B cell (primary cell): Measurements from ENCODE around the gene CNOT4. TPM values are rescaled to one million over a fixed set of nuclear protein-coding genes. Genes with fewer than 3 reads are reported as not detected.

Experiments used
- ATAC-seq: fragments of 200-7000 bp; cut with Tn5 transposase; one replicate; pipeline ENCODE4 v1.10.0; 2021; ENCODE audit warnings: low read depth, mild to moderate bottlenecking, moderate number of reproducible peaks, moderate library complexity
- CTCF ChIA-PET: fragments of 350-600 bp; sonication (Branson Sonifier 250); formaldehyde crosslinking; loops from one replicate; lab custom pipeline; 2021; ENCODE audit warnings: antibody characterized with exemption, inconsistent platforms; lab: Charles Lee
- POLR2A ChIA-PET: fragments of 350-600 bp; sonication (Branson Sonifier 250); formaldehyde crosslinking; loops from one replicate; lab custom pipeline; 2021; ENCODE audit warnings: antibody characterized with exemption; lab: Charles Lee
- DNase-seq: peaks from one replicate; pipeline ENCODE4 v3.0.0; 2013
- H2AFZ ChIP-seq: 2 replicates; pipeline ENCODE4 v1.6.1; 2012; ENCODE audit warnings: mild to moderate bottlenecking, low read depth, low read length; ENCODE audit not compliant: insufficient read depth, poor library complexity, severe bottlenecking
- H3K27ac ChIP-seq, 2 donors: 1 replicate in 1 of 2; 2 replicates in 1 of 2; pipeline ENCODE4 v1.5.1; 2012 to 2013; ENCODE audit warnings: low read length in 2 of 2, mild to moderate bottlenecking in 2 of 2, moderate library complexity in 1 of 2
- H3K27me3 ChIP-seq, 4 experiments: fragments of 200-600 bp in 1 of 4; sonication (generic) in 1 of 4; replicated peaks in 1 of 4; 1 replicate in 2 of 4; 2 replicates in 2 of 4; pipeline versions ENCODE4 v1.6.1 to v1.7.0; 2013 to 2016; ENCODE audit warnings: low read length in 3 of 4, mild to moderate bottlenecking in 2 of 4, mixed read lengths in 1 of 4, moderate library complexity in 1 of 4; ENCODE audit not compliant: insufficient read depth in 4 of 4, control insufficient read depth in 3 of 4; ENCODE audit errors: control extremely low read depth in 1 of 4
- H3K36me3 ChIP-seq, 2 experiments: replicated peaks in 1 of 2; 1 replicate in 1 of 2; 2 replicates in 1 of 2; pipeline versions ENCODE4 v1.6.1 to v1.7.1; 2013; ENCODE audit warnings: low read length in 1 of 2; ENCODE audit not compliant: insufficient read depth in 2 of 2, control insufficient read depth in 1 of 2; ENCODE audit errors: control extremely low read depth in 1 of 2, extremely low read depth in 1 of 2
- H3K4me1 ChIP-seq, 2 donors: fragments of 200-600 bp in 1 of 2; sonication (generic) in 1 of 2; 1 replicate in 1 of 2; 2 replicates in 1 of 2; pipeline versions ENCODE4 v1.5.1 to v1.6.1; 2013 to 2017; ENCODE audit warnings: low read length in 2 of 2; ENCODE audit not compliant: control insufficient read depth in 2 of 2, insufficient read depth in 2 of 2
- H3K4me2 ChIP-seq: replicated peaks from 2 replicates; pipeline ENCODE3; 2012; ENCODE audit warnings: mild to moderate bottlenecking, low read depth, low read length; ENCODE audit not compliant: poor library complexity, severe bottlenecking
- H3K4me3 ChIP-seq, 5 experiments: fragments of 200-600 bp in 1 of 5; sonication (generic) in 1 of 5; 1 replicate in 3 of 5; 2 replicates in 2 of 5; pipeline versions ENCODE4 v1.5.1 to v1.7.0; 2011 to 2016; ENCODE audit warnings: low read length in 4 of 5, mild to moderate bottlenecking in 4 of 5, low read depth in 2 of 5, control low read depth in 1 of 5, moderate library complexity in 1 of 5; ENCODE audit not compliant: insufficient read depth in 1 of 5; ENCODE audit errors: control extremely low read depth in 1 of 5, extremely low read depth in 1 of 5
- H3K79me2 ChIP-seq: fragments of 200-600 bp; sonication (generic); one replicate; pipeline ENCODE4 v1.6.0; 2016; ENCODE audit warnings: low read length; ENCODE audit not compliant: control insufficient read depth, insufficient read depth
- H3K9ac ChIP-seq: fragments of 200-600 bp; sonication (generic); 2 replicates; pipeline ENCODE4 v1.6.1; 2017; ENCODE audit warnings: mild to moderate bottlenecking, low read length, moderate library complexity
- H3K9me3 ChIP-seq, 3 donors: one replicate each; pipeline versions ENCODE4 v1.6.1 to v1.7.1; 2013; ENCODE audit warnings: low read length in 2 of 3; ENCODE audit not compliant: control insufficient read depth in 2 of 3, insufficient read depth in 1 of 3; ENCODE audit errors: control extremely low read depth in 1 of 3
- H4K20me1 ChIP-seq: 2 replicates; pipeline ENCODE4 v1.6.0; 2012; ENCODE audit warnings: mild to moderate bottlenecking, low read length; ENCODE audit not compliant: insufficient read depth, control insufficient read depth, poor library complexity, severe bottlenecking
- H3K27ac Mint-ChIP-seq: one replicate; pipeline ENCODE4 v1.8.0; 2021; ENCODE audit warnings: mixed read lengths
- H3K27me3 Mint-ChIP-seq: one replicate; pipeline ENCODE4 v1.8.0; 2021; ENCODE audit warnings: mixed read lengths
- H3K4me1 Mint-ChIP-seq: one replicate; pipeline ENCODE4 v1.8.0; 2021; ENCODE audit warnings: mixed read lengths
- H3K4me3 Mint-ChIP-seq: one replicate; pipeline ENCODE4 v1.8.0; 2021; ENCODE audit warnings: mixed read lengths
- H3K9me3 Mint-ChIP-seq: one replicate; pipeline ENCODE4 v1.8.0; 2022; ENCODE audit warnings: mixed read lengths; ENCODE audit not compliant: insufficient read depth
- CTCF ChIP-seq: fragments of 200-600 bp; IDR thresholded peaks from one replicate; pipeline ENCODE4 v1.8.0; 2022; ENCODE audit warnings: antibody characterized with exemption, mild to moderate bottlenecking
- EZH2 ChIP-seq: IDR thresholded peaks from 2 replicates; pipeline ENCODE4 v1.6.1; 2012; ENCODE audit warnings: borderline replicate concordance, low read depth, mild to moderate bottlenecking, moderate library complexity, low read length; ENCODE audit not compliant: insufficient read depth, poor library complexity, severe bottlenecking
- whole genome bisulfite sequencing: methylation state at CpG from one replicate; pipeline ENCODE4 v1.1.5; 2013; ENCODE audit warnings: missing lambda C conversion rate; ENCODE audit not compliant: insufficient coverage; 5-methylcytosine and 5-hydroxymethylcytosine counted together
- intact Hi-C: fragments of 100-400 bp; cut with micrococcal nuclease; formaldehyde crosslinking; loops from one replicate; pipeline ENCODE4 v1.10.0; 2022
- polyA plus RNA-seq: library from polyadenylated mRNA; depleted of rRNA; stranded (reverse); fragments of >200 nt; gene quantifications from 2 replicates; pipeline ENCODE4 v1.2.3, GENCODE V29; 2012
- total RNA-seq, 2 donors: library from RNA; stranded (reverse); fragments of 120-200 nt in 1 of 2; gene quantifications; 1 replicate in 1 of 2; 2 replicates in 1 of 2; pipeline versions ENCODE4 v1.2.3 to v1.2.4, GENCODE V29; 2013 to 2022

The CNOT4 gene
- total and polyA plus RNA-seq, 2 donors (not counting 1 experiment from before 2014, with no cell fraction given): 9.8 to 52.1 TPM

DNA sequence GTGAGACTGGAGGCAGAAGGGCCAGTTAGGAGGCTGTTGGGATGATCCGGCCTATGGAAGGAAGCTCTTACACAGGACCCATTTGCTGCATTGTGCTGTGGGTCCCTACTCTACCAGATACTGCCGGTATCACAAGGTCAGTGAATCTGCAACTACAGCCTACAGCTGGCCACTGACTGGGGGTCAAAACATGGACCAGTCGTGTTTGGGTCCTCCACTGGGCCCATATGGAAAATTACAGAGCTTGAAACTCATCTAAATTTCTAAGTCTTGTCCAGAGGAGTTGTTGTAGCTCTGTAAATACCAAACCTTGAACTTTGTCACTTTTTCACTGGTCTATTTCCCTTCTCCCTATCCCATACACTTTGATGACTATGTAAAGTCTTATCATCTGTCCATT is 42.2 kb upstream of the CNOT4 start:
- Mint-ChIP-seq H3K4me3 (no peak overlapping the region), H3K4me1 (peaks cover 2% of the 10 kb centered on the region), H3K27me3 (peaks cover 22% of the 10 kb centered on the region), H3K9me3 (no peaks in the 10 kb centered on the region), H3K27ac (no peak overlapping the region)
- intact Hi-C loops: no loop called here
- H4K20me1 ChIP-seq: no peaks in the 10 kb centered on the region
- no peak for TF ChIP-seq EZH2
- no peak for TF ChIP-seq CTCF
- H3K4me1 ChIP-seq: no peaks in the 10 kb centered on the region
- no peak overlapping the region for H3K9ac ChIP-seq
- H3K27ac ChIP-seq: no peak overlapping the region
- POLR2A ChIA-PET: no interaction called here
- 87% methylated on average over 3 of the region's 3 CpGs for whole genome bisulfite sequencing
- H3K79me2 ChIP-seq: no peaks in the 10 kb centered on the region
- no peak overlapping the region for H3K4me2 ChIP-seq
- no peak overlapping the region for H3K4me3 ChIP-seq
- no peaks in the 10 kb centered on the region for H3K36me3 ChIP-seq
- no peak overlapping the region for H2AFZ ChIP-seq
- ATAC-seq (no peak), DNase-seq (no peak)
- CTCF ChIA-PET: no interaction called here
- H3K9me3 ChIP-seq: no peaks in the 10 kb centered on the region
- no peaks in the 10 kb centered on the region for H3K27me3 ChIP-seq

DNA sequence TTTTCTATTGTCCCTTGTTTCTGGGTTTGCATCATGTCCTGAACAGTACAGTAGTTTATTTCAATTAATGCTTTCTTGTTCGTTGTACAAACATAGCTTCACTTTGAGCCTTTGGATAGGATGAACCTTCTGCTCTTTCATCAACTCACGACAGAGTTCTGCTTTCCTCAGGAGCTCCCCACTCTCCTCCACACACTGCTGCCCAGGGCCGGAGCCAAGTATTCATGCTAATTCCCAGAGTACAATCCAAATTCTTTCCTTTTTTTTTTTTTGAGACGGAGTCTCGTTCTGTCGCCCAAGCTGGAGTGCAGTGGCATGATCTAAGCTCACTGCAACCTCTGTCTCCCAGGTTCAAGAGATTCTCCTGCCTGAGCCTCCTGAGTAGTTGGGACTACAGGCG is 40.3 kb upstream of the CNOT4 start:
- Mint-ChIP-seq H3K27me3 (peaks cover 20% of the 10 kb centered on the region), H3K27ac (no peak overlapping the region), H3K4me1 (no peaks in the 10 kb centered on the region), H3K4me3 (no peak overlapping the region), H3K9me3 (no peaks in the 10 kb centered on the region)
- WGBS: 86% methylated on average over 7 of the region's 7 CpGs
- ChIA-PET POLR2A (interaction anchor here (0.7 kb wide), 1 partner anchor 108 kb away, joined by 3 read pairs; no protein-coding TSS in a partner anchor), CTCF (no interaction called here)
- H3K27me3 ChIP-seq: no peaks in the 10 kb centered on the region
- H3K4me2 ChIP-seq: no peak overlapping the region
- H3K4me3 ChIP-seq: no peak overlapping the region
- ATAC-seq (no peak), DNase-seq (no peak)
- no peaks in the 10 kb centered on the region for H3K36me3 ChIP-seq
- H3K9me3 ChIP-seq: no peaks in the 10 kb centered on the region
- no peaks in the 10 kb centered on the region for H3K79me2 ChIP-seq
- intact Hi-C loops: no loop called here
- no peak overlapping the region for H2AFZ ChIP-seq
- no peaks in the 10 kb centered on the region for H3K4me1 ChIP-seq
- no peak for TF ChIP-seq CTCF
- no peak for TF ChIP-seq EZH2
- H3K27ac ChIP-seq: no peak overlapping the region
- H4K20me1 ChIP-seq: no peaks in the 10 kb centered on the region
- no peak overlapping the region for H3K9ac ChIP-seq
